OCI-LY7 (cell line): ENCODE results near the gene TET3. TPM values are rescaled to one million over a fixed set of nuclear protein-coding genes. Genes with fewer than 3 reads are reported as not detected.
A peak's percentile ranks its signal among the peaks of the same experiment; 100 is the strongest.

Experiments used
- BruUV-seq: library from RNA; stranded (reverse); fragments of 400-500 nt; replicated peaks from 2 replicates; lab custom pipeline; 2021; lab: Mats Ljungman, UMichigan
- CTCF ChIA-PET: fragments of 300-600 bp; sonication (Branson Sonifier 250); formaldehyde crosslinking; loops from one replicate; lab custom pipeline; 2022; ENCODE audit warnings: antibody characterized with exemption; ENCODE audit not compliant: unreplicated experiment; lab: Charles Lee
- POLR2A ChIA-PET: fragments of 300-600 bp; sonication (Branson Sonifier 250); formaldehyde crosslinking; loops from one replicate; lab custom pipeline; 2022; ENCODE audit warnings: antibody characterized with exemption; lab: Charles Lee
- DNase-seq: peaks from one replicate; pipeline ENCODE4 v3.0.0-alpha.2; 2015; ENCODE audit warnings: low spot score
- H2AFZ ChIP-seq: fragments of 200-600 bp; sonication (generic), shearing (Covaris generic); 2 replicates; pipeline ENCODE4 v1.6.1; 2014; ENCODE audit warnings: mild to moderate bottlenecking, antibody characterized with exemption, low read length, moderate library complexity
- H3K27ac ChIP-seq: fragments of 200-600 bp; sonication (generic); 2 replicates; pipeline ENCODE4 v1.5.1; 2014; ENCODE audit warnings: mixed run types, low read depth, mild to moderate bottlenecking, moderate library complexity, low read length, inconsistent platforms; ENCODE audit not compliant: poor library complexity, severe bottlenecking
- H3K36me3 ChIP-seq: fragments of 200-600 bp; sonication (generic); 2 replicates; pipeline ENCODE4 v1.6.1; 2014; ENCODE audit warnings: mild to moderate bottlenecking, antibody characterized with exemption, low read length, moderate library complexity, mixed read lengths; ENCODE audit not compliant: insufficient read depth
- H3K4me1 ChIP-seq: fragments of 200-600 bp; sonication (generic); 2 replicates; pipeline ENCODE4 v1.5.1; 2014; ENCODE audit warnings: mild to moderate bottlenecking, low read length; ENCODE audit not compliant: insufficient read depth, poor library complexity, severe bottlenecking
- H3K4me2 ChIP-seq: fragments of 200-600 bp; sonication (generic); 2 replicates; pipeline ENCODE4 v1.6.1; 2014; ENCODE audit warnings: mild to moderate bottlenecking, low read length
- H3K4me3 ChIP-seq: fragments of 200-600 bp; sonication (generic); 2 replicates; pipeline ENCODE4 v1.5.1; 2014; ENCODE audit warnings: mild to moderate bottlenecking, low read depth, low read length; ENCODE audit not compliant: poor library complexity, severe bottlenecking
- H3K79me2 ChIP-seq: fragments of 200-600 bp; sonication (generic); 2 replicates; pipeline ENCODE4 v1.6.1; 2016; ENCODE audit warnings: low read depth, mild to moderate bottlenecking, low read length, moderate library complexity, mixed read lengths; ENCODE audit not compliant: insufficient read depth
- H3K9me2 ChIP-seq: fragments of 200-600 bp; sonication (generic); 2 replicates; pipeline ENCODE4 v1.6.1; 2016; ENCODE audit warnings: mild to moderate bottlenecking, low read length, mixed read lengths; ENCODE audit not compliant: insufficient read depth
- H3K9me3 ChIP-seq: fragments of 200-600 bp; sonication (generic); 2 replicates; pipeline ENCODE4 v1.6.1; 2014; ENCODE audit warnings: mild to moderate bottlenecking, mixed run types, low read length, mixed read lengths
- H4K20me1 ChIP-seq: fragments of 200-600 bp; sonication (generic); 2 replicates; pipeline ENCODE4 v1.6.1; 2014; ENCODE audit warnings: mild to moderate bottlenecking, antibody characterized with exemption, low read length, moderate library complexity, mixed read lengths; ENCODE audit not compliant: insufficient read depth
- CTCF ChIP-seq: fragments of 200-600 bp; sonication (generic); conservative IDR thresholded peaks from 2 replicates; pipeline ENCODE4 v1.5.1; 2014; ENCODE audit warnings: mild to moderate bottlenecking, antibody characterized with exemption, low read length, moderate library complexity, mixed read lengths
- EZH2phosphoT487 ChIP-seq: fragments of 200-600 bp; sonication (generic); IDR thresholded peaks from 2 replicates; pipeline ENCODE4 v1.6.1; 2018; ENCODE audit warnings: low read depth, borderline replicate concordance, mild to moderate bottlenecking, mixed run types, antibody characterized with exemption, low read length, moderate library complexity, mixed read lengths
- intact Hi-C: fragments of 100-400 bp; cut with micrococcal nuclease; formaldehyde crosslinking; loops from one replicate; pipeline ENCODE4 v1.10.0; 2022; ENCODE audit not compliant: unreplicated experiment
- total RNA-seq, 2 experiments: library from RNA; depleted of rRNA in 1 of 2; stranded (reverse); fragments of >200 nt in 1 of 2; shearing (Covaris generic) in 1 of 2; gene quantifications; 2 replicates each; pipeline ENCODE4 v1.2.3, GENCODE V29; 2014 to 2022

The TET3 gene
- total RNA-seq, 2 experiments from 2014 or later, result 14.7 to 25.2 TPM

- H2AFZ ChIP-seq, result no peak overlapping the region
- no TSS peak for BruUV-seq
Observed at GRCh38 chr2:73981081-73982001, 3.4 kb upstream of the TET3 start.

GRCh38 chr2:73982140-73982617 lies 2.5 kb upstream of the TET3 start:
- POLR2A ChIA-PET, result interaction anchor here (0.6 to 0.7 kb wide), 2 partner anchors 14 to 176 kb away, joined by 3 read pairs; no protein-coding TSS in a partner anchor
- Histone ChIP-seq H3K4me3 (no peak overlapping the region), H3K9me2 (no peaks in the 10 kb centered on the region), H3K79me2 (peaks cover 16% of the 10 kb centered on the region; the same call in 1 of the 2 replicates), H4K20me1 (no peaks in the 10 kb centered on the region), H3K9me3 (no peaks in the 10 kb centered on the region), H3K36me3 (peaks cover 11% of the 10 kb centered on the region), H2AFZ (no peak overlapping the region), H3K4me1 (peaks cover 40% of the 10 kb centered on the region), H3K27ac (no peak overlapping the region), H3K4me2 (no peak overlapping the region)
- BruUV-seq, result no TSS peak
- TF ChIP-seq CTCF (no peak), EZH2phosphoT487 (no peak)
- CTCF ChIA-PET, result no interaction called here
- no peak for DNase-seq
- intact Hi-C loops, result loop anchor here (5.0 kb wide), 2 partner anchors 55 to 165 kb away; partner anchors contain the start of genes BOLA3 and DGUOK

More at GRCh38 chr2:73981081-73982001, 3.4 kb upstream of the TET3 start:
- H3K4me3 ChIP-seq, result no peak overlapping the region
- H3K79me2 ChIP-seq, result peaks cover 7% of the 10 kb centered on the region; the same call in 1 of the 2 replicates
- POLR2A ChIA-PET, result interaction anchor here (0.6 kb wide), 1 partner anchor 177 kb away, joined by 3 read pairs; no protein-coding TSS in a partner anchor
- H4K20me1 ChIP-seq, result no peaks in the 10 kb centered on the region
- no peak for TF ChIP-seq EZH2phosphoT487
- no peak for TF ChIP-seq CTCF
- H3K9me2 ChIP-seq, result no peaks in the 10 kb centered on the region
- H3K27ac ChIP-seq, result no peak overlapping the region
- CTCF ChIA-PET, result interaction anchor here (0.6 kb wide), 1 partner anchor 28 kb away, joined by 3 read pairs; no protein-coding TSS in a partner anchor
- H3K9me3 ChIP-seq, result no peaks in the 10 kb centered on the region
- peaks cover 2% of the 10 kb centered on the region; the same call in 1 of the 2 replicates for H3K36me3 ChIP-seq
- peaks cover 32% of the 10 kb centered on the region for H3K4me1 ChIP-seq
- intact Hi-C loops, result loop anchor here (5.0 kb wide), 2 partner anchors 54 to 166 kb away; partner anchors contain the start of genes BOLA3 and DGUOK
- peak overlapping the region; percentile 50 for H3K4me2 ChIP-seq
- DNase-seq, result peak; percentile 36
